Tibial nerve (tissue), 4 donors: ENCODE results near the gene TRAF3IP3.

Source experiments
- CTCF ChIP-seq, 5 experiments: fragments of 200-600 bp in 3 of 5; fragments of 450-650 bp in 2 of 5; sonication (generic) in 3 of 5; IDR thresholded peaks; one replicate each; pipeline ENCODE4 v1.5.1; 2016 to 2019; ENCODE audit warnings: antibody characterized with exemption in 5 of 5, mild to moderate bottlenecking in 3 of 5, moderate library complexity in 2 of 5
- EP300 ChIP-seq, 2 donors: sonication (generic); formaldehyde crosslinking; IDR thresholded peaks; one replicate each; pipeline ENCODE4 v1.6.1; 2017; ENCODE audit warnings: antibody characterized with exemption in 2 of 2, mild to moderate bottlenecking in 1 of 2
- POLR2A ChIP-seq, 2 donors: fragments of 450-650 bp; IDR thresholded peaks; one replicate each; pipeline ENCODE4 v1.6.1; 2017; ENCODE audit warnings: antibody characterized with exemption in 2 of 2, mild to moderate bottlenecking in 2 of 2, moderate library complexity in 2 of 2

- TF ChIP-seq POLR2A (IDR thresholded peaks at IDR 0.05): no peak
- no peak for TF ChIP-seq CTCF (IDR thresholded peaks at IDR 0.05)
- TF ChIP-seq EP300 (IDR thresholded peaks at IDR 0.05): no peak
Observed at GRCh38 chr1:209720826-209721225, 35.0 kb upstream of the TRAF3IP3 start.
